ENCODE data around the gene SRSF10.
A peak's percentile ranks its signal among the peaks of the same experiment; 100 is the strongest.
"Not testable (repeated sequence)": the region's sequence is repeated elsewhere in the genome, so short reads cannot be mapped to it uniquely, and the experiment has no call there.

SRSF10 gene

DNA sequence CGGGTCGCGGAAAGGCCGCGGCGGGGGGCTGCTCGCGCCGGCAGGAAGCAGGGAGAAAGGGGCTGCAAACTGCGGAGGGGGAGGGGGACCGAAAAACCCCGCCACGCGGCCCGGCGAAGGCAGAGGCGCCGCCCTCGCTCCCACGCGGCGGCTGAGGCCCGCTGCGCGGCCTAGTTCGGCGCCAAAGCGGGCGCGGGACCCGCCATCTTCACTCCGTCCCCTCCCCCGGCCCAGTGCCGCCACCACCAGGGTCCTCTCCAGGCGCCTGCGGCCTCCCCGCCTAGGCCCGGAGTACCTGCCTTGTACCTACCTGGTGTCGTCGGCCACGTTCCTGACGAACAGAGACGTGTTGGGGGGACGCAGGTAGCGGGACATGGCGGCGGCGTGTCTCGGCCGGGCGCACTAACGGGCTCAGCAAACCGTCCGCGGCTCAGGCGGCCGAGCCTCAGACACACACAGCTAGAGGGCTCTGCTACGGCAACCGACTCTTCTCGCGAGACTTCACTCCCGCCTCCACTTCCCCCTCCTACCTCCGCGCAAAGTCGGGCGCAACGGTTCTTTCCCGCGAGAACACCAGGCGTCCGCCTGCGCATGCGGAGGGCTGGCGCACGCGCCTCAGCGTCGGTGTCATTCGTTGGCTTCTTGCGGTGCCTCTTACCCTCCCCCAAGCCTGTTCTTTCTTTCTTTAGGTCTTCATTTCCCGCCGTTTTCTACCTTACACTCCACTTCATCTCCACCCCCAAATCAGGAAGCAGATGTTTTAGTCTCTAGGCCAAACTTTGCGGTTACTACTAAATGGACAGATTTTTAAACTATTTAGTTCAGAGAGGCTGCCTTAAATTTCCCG is at the start of gene SRSF10:
SRSF10 (minus strand) TSS at position 447 of the 847 bp plus-strand sequence; CDS start at position 375, 72 bp downstream.
- peak; percentile 97 for DNase-seq

DNA sequence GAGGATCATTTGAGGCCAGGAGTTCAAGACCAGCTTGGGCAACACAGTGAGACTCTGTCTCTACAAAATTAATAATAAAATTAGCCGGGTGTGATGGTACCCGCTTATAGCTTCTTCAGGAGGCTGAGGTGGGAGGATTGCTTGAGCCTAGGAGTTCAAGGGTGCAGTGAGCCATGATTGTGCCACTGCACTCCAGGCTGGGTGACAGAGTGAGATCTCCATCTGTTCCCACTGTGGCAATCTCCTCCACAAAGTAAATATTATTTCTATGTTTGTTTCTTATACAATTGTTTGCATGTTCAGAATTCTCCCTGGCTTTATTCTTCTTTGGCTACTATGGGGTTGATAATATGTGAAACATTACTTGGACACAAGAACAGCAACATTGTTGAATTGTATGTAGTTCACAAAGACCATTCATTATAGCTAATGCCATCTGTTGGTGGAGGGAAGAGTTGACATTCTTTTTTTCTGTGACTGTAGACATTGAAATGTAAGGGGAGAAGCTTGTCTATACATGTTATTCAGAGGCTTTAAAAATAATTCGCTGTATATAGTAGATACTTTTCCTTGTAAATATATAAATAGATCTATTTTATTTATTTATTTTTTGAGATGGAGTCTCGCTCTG is 47.8 kb upstream of the SRSF10 start:
- DNase-seq = no peak

DNA sequence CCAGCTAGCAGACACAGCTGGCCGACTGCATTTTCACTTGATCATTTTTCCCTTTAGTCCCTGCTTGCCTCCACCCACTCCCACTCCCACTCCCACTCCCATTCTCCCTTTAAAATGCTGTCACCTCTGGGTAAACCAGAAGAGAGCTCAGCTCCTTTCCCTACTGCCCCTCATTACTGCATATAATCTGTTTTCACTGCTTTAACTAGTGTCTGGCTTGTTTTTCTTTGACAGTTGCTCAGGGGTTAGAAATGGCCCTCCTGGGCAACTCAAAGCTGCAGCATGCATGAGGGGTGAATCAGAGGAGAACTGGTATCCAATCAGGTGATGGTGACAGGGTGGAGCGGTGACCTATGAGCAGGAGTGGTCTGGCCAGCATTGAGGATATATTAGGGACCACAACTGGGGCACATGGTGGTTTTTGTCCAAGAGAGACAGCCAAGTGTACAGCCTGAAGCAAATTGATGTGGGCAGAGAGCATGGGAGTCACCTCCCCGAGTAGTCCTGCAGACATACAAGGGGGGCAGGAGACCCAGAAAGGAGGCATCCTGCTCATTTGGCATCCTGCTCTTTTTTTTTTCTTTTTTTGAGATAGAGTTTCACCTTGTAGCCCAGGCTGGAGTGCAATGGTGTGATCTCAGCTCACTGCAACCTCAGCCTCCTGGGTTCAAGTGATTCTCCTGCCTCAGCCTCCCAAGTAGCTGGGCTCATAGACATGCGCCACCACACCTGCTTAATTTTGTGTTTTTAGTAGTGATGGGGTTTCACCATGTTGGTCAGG is 42.6 kb upstream of the SRSF10 start:
- no peak for DNase-seq

DNA sequence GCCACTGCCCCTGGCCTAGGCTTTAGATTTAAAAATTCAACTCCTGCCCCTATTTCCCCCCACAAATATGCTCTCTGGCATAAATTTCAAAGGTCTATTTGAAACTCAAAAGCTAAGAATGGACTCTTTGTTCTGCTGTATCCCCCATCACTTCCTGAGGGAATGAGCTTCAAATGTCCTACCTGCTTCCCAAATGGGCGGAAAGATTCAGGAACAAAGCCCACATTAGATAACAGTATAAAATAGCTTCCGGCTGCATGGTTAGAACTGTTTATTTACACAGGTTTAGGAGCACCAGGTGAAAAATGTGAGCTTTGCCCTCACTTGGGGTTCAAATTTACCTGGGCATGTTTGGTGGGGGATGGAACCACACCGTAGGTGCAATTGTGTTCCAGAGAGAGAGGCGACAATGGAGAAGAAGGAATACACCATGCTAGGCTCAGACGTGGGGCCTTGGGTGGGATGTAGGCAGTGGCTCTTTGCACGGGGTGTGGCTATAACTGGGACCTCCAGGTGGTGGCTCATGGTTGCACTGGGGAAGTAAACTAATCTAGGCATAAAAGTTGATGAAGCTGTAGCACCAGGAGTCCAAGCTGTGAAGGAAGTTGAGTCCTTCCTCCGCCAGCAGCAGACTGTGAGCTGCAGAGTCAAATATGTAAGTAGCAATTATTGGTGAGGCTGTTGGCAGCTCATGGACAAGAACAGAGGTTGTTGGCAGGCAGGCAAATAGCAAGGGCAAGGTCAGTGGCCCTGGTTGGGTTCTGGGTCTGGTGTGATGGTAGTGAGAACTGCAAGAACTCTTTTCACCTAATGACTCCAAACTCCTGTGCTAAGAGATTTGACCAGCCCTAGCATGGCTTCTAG is 41.5 kb upstream of the SRSF10 start:
- DNase-seq = no peak

DNA sequence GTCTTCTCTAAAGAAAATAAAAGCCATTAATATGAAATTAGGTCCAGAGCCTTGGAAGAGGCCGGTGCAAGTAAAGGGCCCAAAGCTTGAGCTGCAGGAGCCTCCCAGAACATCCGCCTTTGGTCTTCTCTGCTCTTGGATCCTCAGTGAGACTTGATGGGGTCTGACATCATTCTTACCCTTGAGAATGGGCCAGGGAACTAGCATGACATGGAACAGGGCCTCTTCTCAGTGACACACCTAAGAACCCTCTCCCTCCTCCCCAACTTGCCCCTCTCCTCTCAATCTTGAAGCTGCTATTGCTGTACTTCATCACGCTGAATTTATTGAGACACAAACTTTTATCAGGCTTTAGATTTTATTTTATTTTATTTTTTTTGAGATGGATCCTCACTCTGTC is 40.3 kb upstream of the SRSF10 start:
- no peak for DNase-seq

DNA sequence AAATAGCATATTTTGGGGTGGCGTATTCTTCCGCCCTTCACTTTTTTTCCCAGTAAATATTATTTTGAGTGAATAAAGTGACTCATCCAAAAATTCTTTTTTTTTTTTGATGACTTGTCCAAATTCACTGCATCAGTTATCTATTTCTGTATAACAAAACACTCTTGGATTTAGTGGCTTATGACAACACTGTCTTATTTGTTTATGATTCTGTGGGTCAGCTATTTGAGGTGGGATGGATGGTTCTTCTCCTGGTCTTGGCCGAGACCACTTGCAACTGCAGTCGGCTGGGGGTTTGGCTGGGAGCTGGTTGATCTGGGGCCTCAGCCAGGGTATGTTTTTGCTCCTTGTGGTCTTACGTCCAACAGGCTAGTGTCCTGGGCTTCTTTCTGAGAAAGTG is 39.9 kb upstream of the SRSF10 start:
- DNase-seq = no peak

DNA sequence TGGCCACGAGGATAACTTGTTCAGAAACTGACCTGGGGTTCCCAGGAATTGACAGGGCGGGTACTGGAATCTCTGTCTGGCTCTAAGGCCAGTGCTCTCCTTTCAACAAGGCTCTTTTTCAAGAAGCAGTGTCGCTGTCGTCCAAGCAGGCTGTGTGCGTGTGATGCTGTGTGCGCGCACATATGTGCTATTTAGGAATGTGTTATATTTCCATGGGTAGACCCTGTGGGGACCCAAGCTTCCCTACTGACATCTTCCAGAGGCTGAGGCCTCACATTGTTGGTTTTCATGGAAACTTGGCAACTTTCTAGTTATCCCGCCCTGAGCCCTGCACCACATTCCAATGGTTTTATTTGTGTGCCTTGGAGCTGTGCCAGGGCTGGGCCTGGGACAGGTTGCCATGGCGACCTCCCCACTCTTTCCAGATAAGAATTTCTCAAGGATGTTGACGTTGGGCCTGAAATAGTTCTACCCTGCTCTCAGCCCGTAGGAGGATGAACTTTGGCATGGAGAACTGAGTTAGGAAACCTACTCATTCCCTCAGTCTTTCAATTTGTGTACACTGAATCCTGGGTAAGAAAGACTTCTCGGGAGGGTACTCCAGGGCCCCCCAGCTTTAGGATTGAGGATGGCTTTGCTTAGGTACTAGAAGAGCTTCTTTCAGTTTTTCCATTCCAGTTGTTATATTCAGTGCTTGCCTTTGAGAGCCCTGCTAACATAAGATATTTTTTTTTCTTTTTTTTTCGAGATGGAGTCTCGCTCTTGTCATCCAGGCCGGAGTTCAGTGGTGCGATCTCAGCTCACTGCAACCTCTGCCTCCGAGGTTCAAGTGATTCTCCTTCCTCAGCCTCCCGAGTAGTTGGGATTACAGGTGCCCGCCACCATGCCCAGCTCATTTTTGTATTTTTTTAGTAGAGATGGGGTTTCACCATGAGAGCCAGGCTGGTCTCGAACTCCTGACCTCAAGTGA is 38.8 kb upstream of the SRSF10 start:
- no peak for DNase-seq

DNA sequence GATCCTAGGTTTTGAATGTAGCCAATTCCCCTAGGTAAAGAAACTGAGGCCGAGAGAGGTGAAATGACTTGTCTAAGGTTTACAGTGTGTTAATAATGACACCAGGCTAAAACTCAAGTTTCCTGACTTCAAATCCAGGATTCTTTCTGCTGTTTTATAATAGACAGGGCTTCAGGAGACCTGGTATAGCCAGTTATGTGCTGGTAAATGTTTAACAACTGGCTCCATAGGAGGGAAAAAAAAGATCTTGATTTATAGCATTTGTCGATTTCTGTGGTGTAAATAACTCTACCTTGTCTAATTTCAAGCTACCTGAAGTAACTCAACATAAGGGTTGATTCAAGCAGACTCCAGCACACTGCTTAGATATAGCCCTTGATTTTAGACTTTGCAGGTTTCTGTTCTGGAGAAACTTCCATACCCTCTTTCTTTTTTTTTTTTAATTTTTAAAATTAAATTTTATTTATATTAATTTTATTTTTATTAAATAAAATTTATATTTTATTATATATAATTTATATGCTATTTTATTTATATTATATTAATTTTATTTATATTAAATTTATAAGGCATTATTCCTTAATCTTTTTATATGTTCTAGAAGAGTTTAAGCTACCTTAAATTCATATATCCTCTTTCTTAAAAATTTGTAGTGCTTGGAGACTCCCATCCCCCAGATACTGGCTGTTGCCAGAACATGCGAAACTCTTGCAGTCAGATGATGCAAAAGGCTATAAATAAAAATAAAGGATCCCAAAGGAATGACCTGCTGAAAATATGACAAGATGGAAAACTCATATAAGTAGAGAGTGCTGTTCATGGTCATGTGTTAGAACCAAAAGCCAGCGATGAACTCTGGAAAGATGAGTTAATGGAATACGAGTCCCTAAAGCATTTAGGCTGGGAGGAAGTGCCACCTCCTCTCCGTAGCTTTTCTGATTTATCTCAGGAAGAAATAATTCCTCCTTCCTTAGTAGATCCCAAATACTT is 35.4 kb upstream of the SRSF10 start:
- no peak for DNase-seq

DNA sequence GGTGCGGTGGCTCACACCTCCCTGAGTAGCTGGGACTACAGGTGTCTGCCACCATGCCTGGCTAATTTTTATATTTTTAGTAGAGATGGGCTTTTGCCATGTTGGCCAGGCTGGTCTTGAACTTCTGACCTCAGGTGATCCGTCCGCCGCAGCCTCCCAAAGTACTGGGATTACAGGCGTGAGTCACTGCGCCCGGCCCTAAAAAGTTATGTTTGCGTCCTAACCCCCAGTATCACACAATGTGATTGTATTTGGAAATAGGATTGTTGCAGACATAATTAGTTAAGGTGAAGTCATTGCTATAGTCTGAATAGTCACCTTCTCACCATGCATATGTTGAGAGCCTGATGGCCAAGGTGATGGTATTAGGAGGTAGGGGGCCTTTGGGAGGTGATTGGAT is 32.8 kb upstream of the SRSF10 start:
- not testable (repeated sequence) for DNase-seq

DNA sequence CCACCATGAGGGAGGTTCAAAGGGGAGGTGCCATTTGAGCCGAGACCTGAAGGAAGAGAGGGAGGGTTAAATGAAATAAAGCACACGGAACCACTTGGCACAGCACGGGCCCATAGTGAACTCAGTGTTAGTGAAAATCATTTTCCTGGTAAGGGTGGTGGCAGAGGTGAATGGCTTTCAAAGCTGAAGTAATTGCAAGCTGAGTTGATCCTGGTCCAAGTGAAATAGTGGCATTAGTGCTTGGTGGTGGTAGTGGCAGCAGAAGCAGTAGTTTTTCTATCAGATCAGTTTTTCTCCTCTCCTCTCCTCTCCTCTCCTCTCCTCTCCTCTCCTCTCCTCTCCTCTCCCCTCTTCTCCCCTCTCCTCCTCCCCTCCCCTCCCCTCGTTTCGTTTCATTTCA is 30.5 kb upstream of the SRSF10 start:
- DNase-seq = no peak

DNA sequence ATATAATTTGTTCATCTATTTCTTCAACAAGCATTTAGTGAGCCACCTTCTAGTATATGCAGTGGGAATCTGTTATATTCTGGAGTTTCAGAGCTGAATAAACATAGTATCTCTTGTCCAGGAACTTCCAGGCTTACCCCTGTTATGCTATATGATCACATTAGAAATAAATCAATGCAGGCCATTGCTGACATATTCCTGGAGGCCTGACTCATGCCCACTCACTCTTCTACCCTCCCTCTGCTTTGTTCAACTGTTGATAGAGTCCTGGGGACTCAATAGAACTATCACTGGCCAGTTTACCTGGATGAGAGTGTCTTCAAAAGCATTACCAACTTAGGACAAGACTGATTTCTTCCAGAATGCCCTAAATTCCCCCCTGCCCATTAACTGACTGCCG is 29.3 kb upstream of the SRSF10 start:
- DNase-seq = no peak

DNA sequence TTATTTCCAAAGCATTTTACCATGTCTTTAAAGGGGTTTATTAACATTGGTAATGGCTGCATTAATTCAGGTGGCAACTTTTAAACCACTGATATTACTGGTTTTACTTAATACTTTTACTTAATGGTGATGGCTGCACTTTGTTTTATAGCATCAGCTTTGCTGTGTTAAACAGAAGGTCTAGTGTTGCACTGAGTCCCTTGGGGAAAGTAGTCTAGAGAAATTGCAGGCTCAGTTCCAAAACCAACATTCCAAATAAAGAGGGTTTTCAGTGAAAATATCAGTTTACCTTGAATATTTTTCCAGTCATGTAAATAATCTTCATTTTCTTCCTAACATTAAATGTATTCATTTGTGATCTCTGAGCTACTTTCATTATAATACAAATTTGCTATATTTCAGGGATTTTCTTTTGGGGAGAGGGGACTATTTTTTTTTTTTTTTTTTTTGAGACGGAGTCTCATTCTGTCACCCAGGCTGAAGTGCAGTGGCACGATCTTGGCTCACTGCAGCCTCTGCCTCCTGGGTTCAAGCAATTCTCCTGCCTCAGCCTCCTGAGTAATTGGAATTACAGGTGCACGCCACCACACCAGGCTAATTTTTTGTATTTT is 28.6 kb upstream of the SRSF10 start:
- DNase-seq = not testable (repeated sequence)

DNA sequence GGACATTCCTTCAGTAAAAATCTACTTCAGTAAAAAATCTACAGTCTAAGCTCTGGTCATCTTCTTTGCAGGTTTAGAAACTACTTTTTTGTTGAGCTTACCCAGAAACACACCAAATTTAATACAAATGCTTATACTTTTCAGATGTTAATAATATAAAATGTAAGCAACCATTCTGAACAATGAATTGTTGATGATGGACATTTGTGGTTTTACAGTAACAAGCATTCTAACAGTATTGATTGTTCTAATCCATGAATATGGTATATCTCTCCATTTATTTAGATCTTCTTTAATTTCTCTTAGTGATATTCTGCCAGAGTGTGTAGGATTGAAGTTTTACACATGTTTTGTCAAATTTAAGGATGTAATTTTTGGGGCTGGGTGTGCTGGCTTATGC is 27.0 kb upstream of the SRSF10 start:
- no peak for DNase-seq

DNA sequence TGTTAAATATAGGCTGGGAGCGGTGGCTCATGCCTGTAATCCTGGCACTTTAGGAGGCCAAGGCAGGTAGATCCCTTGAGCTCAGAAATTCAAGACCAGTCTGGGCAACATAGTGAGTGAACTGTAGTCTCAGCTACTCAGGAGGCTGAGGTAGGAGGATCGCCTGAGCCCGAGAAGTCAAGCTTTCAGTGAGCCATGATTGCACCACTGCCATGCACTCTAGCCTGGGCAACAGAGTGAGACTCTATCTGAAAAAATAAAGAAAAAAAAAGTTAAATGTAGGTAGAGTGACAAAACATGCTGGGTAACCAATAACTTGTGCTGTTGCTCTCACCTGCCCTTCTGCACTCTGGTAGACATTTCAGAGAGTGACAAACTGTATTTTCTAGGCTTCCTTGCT is 25.0 kb upstream of the SRSF10 start:
- no peak for DNase-seq

DNA sequence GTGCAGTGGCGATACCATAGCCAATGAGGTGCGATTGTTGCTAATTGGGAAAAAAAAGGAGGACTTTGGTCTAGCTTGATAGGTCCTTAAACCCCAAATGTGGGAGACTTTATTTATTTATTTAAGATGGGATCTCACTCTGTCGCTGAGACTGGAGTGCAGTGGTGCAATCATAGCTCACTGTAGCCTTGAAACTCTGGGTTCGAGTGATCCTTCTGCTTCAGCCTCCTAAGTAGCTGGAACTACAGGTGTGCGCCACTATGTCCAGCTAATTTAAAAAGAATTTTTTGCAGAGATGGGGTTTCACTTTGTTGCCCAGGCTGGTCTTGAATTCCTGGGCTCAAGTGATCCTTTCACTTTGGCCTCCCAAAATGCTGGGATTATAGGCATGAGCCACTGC is 24.0 kb upstream of the SRSF10 start:
- no peak for DNase-seq

DNA sequence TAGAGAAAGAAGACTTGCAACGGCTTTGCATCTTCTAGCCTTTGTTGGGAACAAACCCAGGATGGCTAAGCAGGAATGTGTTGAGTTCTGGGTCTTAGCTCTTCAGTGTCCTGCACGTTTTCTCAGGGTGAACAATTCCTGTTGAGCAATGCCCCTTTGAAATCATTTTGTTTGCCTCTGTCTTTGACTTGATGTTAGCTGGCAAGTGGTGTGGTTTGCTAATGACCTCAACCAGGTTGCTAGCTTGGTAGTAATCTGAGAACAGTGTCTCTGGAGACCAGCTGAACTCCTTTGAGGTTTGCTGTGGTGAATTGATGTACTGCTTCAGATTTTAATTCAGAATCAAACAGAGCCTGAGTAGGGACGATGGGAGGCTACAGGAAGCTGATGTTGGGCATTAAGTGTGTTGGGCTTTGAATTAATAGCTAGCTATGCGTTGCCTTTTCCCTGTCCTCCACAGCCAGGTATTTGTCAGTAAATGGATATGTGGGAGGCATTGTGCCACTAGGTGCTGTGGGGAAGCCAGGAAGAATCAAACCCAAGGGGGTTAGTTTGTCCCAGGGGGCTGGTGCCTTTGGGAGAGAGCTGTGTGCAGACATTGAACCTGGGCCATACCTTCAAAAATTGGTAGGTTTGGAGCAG is 23.3 kb upstream of the SRSF10 start:
- DNase-seq = peak; percentile 85

DNA sequence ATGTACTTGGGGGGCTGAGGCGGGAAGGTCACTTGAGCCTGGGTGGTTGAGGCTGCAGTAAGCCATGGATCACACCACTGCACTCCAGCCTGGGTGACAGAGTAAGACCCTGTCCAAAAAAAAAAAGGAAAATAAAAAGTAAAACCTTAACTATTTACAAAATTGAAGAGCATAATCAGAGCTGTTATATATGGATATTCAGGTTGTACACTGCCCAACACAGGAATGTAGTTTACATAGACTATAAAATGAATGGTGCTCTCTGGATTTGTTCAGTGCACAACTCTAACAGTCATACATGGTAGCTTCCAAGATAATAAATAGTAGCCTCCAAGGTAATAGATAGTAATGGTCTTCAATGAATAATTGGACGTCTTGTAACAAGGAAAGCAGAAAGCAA is 22.6 kb upstream of the SRSF10 start:
- no peak for DNase-seq

DNA sequence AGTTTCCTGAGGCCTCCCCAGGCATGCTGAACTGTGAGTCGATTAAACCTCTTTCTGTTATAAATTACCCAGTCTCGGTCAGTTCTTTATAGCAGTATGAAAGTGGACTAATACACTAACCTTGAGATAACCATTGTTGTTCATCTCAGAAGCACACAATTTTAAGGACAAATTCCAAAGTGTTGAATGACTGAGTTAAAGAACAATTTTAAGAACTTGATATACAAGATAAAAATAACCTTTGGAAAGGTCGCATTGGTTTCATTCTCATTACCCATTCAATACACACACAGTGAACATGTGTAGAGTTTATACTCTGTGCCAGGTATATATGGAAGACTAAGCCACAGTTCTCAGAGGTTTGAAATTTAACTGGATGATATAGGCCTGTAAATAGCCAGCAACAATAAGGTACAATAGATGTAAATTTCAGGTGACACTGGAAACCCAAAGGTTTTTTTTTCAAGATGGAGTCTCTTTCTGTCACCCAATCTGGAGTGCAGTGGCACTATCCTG is 19.1 kb upstream of the SRSF10 start:
- DNase-seq = no peak

DNA sequence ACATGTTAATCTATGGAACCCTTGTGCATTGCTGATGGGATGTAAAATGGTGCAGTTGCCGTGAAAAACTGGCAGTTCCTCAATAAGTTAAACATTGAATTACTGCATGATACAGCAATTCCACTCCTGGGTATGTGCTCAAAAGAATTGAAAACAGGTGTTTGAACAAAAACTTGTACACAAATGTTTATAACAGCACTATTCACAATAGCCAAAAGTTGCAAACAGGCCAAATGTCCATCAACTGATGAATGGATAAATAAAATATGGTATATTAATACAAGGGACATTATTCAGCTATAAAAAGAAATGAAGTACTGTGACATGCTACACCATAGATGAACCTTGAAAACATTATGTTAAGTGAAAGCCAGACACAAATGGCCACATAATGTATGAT is 17.7 kb upstream of the SRSF10 start:
- no peak for DNase-seq
